H9 (cell line): Measurements from ENCODE around the gene SRPK2. TPM values are rescaled to one million over a fixed set of nuclear protein-coding genes. Genes with fewer than 3 reads are reported as not detected.
"Not testable (repeated sequence)": the region's sequence is repeated elsewhere in the genome, so short reads cannot be mapped to it uniquely, and the experiment has no call there.

Experiments used
- DNase-seq: peaks from one replicate; pipeline ENCODE4 v3.0.0-alpha.2; 2017
- H2AFZ ChIP-seq: one replicate; pipeline ENCODE4 v1.6.1; 2013; ENCODE audit warnings: mild to moderate bottlenecking, low read length, control low read depth, moderate library complexity
- H2AK5ac ChIP-seq: 2 replicates; pipeline ENCODE4 v1.6.1; 2013; ENCODE audit warnings: low read length, control low read depth, mixed read lengths; ENCODE audit not compliant: insufficient read length
- H2BK120ac ChIP-seq: one replicate; pipeline ENCODE4 v1.6.1; 2013; ENCODE audit warnings: low read depth, mild to moderate bottlenecking, low read length, control low read depth, inconsistent platforms; ENCODE audit not compliant: poor library complexity, severe bottlenecking
- H2BK12ac ChIP-seq: 2 replicates; pipeline ENCODE4 v1.6.1; 2013; ENCODE audit warnings: low read length, control low read depth, mixed read lengths, low read depth; ENCODE audit not compliant: insufficient read length
- H2BK15ac ChIP-seq: 2 replicates; pipeline ENCODE4 v1.6.1; 2013; ENCODE audit warnings: low read depth, low read length, control low read depth
- H2BK20ac ChIP-seq: one replicate; pipeline ENCODE4 v1.6.1; 2013; ENCODE audit warnings: low read depth, mild to moderate bottlenecking, low read length, control low read depth, inconsistent platforms; ENCODE audit not compliant: poor library complexity, severe bottlenecking
- H2BK5ac ChIP-seq: 2 replicates; pipeline ENCODE4 v1.6.1; 2013; ENCODE audit warnings: low read length, control low read depth, mixed read lengths; ENCODE audit not compliant: insufficient read length
- H3K14ac ChIP-seq: 2 replicates; pipeline ENCODE4 v1.6.1; 2013; ENCODE audit warnings: low read length, control low read depth; ENCODE audit not compliant: insufficient read depth
- H3K18ac ChIP-seq: 2 replicates; pipeline ENCODE4 v1.6.1; 2013; ENCODE audit warnings: low read depth, mild to moderate bottlenecking, mixed read lengths, low read length, control low read depth; ENCODE audit not compliant: insufficient read length
- H3K23ac ChIP-seq: 2 replicates; pipeline ENCODE4 v1.6.1; 2013; ENCODE audit warnings: low read length, control low read depth, mixed read lengths, low read depth; ENCODE audit not compliant: insufficient read length
- H3K23me2 ChIP-seq: 2 replicates; pipeline ENCODE4 v1.6.1; 2013; ENCODE audit warnings: low read depth, mild to moderate bottlenecking, mixed read lengths, low read length, control low read depth; ENCODE audit not compliant: insufficient read length, poor library complexity, severe bottlenecking
- H3K27ac ChIP-seq: 2 replicates; pipeline ENCODE4 v1.5.1; 2013; ENCODE audit warnings: low read length, control low read depth, mixed read lengths, low read depth; ENCODE audit not compliant: insufficient read length
- H3K27me3 ChIP-seq: 2 replicates; pipeline ENCODE4 v1.6.1; 2013; ENCODE audit warnings: low read length, control low read depth, inconsistent platforms; ENCODE audit not compliant: insufficient read depth
- H3K4ac ChIP-seq: 2 replicates; pipeline ENCODE4 v1.6.1; 2013; ENCODE audit warnings: low read depth, mild to moderate bottlenecking, control low read depth, inconsistent platforms, low read length, moderate library complexity
- H3K4me1 ChIP-seq: 2 replicates; pipeline ENCODE4 v1.6.1; 2013; ENCODE audit warnings: low read length, control low read depth, inconsistent platforms; ENCODE audit not compliant: insufficient read depth
- H3K4me2 ChIP-seq: 2 replicates; pipeline ENCODE4 v1.6.1; 2013; ENCODE audit warnings: low read length, control low read depth, mixed read lengths; ENCODE audit not compliant: insufficient read length, insufficient read depth
- H3K56ac ChIP-seq: 2 replicates; pipeline ENCODE4 v1.6.1; 2013; ENCODE audit warnings: low read depth, mild to moderate bottlenecking, mixed read lengths, low read length, control low read depth; ENCODE audit not compliant: insufficient read length
- H3K79me1 ChIP-seq: 2 replicates; pipeline ENCODE4 v1.6.1; 2013; ENCODE audit warnings: low read depth, mild to moderate bottlenecking, moderate library complexity, low read length, control low read depth, inconsistent platforms; ENCODE audit not compliant: insufficient read depth, poor library complexity, severe bottlenecking
- H3K79me2 ChIP-seq: 2 replicates; pipeline ENCODE4 v1.6.1; 2013; ENCODE audit warnings: low read length, control low read depth, inconsistent platforms; ENCODE audit not compliant: insufficient read depth
- H3K9ac ChIP-seq: 2 replicates; pipeline ENCODE4 v1.6.1; 2013; ENCODE audit warnings: low read length, control low read depth, mixed read lengths; ENCODE audit not compliant: insufficient read length; ENCODE audit errors: extremely low read depth
- H3K9me3 ChIP-seq: one replicate; pipeline ENCODE4 v1.6.1; 2013; ENCODE audit warnings: low read depth, low read length, inconsistent platforms; ENCODE audit not compliant: control insufficient read depth
- H3T11ph ChIP-seq: one replicate; pipeline ENCODE4 v1.6.1; 2013; ENCODE audit warnings: mild to moderate bottlenecking, low read length, control low read depth, inconsistent platforms
- H4K20me1 ChIP-seq: one replicate; pipeline ENCODE4 v1.6.1; 2013; ENCODE audit not compliant: control insufficient read depth, insufficient read length, insufficient read depth
- H4K5ac ChIP-seq: 2 replicates; pipeline ENCODE4 v1.6.1; 2013; ENCODE audit warnings: low read depth, mild to moderate bottlenecking, mixed read lengths, low read length, control low read depth; ENCODE audit not compliant: insufficient read length
- H4K8ac ChIP-seq: replicated peaks from 2 replicates; pipeline ENCODE4 v1.6.1; 2013; ENCODE audit warnings: low read length, control low read depth, mixed read lengths, low read depth; ENCODE audit not compliant: insufficient read length
- H4K91ac ChIP-seq: 2 replicates; pipeline ENCODE4 v1.6.1; 2013; ENCODE audit warnings: low read depth, mild to moderate bottlenecking, moderate library complexity, mixed read lengths, low read length, control low read depth; ENCODE audit not compliant: insufficient read length
- H3K27ac Mint-ChIP-seq, 3 experiments: 2 replicates in 2 of 3; 3 replicates in 1 of 3; pipeline ENCODE4 v1.8.0; 2020 to 2021; ENCODE audit warnings: mixed read lengths in 3 of 3, mild to moderate bottlenecking in 1 of 3, moderate library complexity in 1 of 3
- H3K27me3 Mint-ChIP-seq: 2 replicates; pipeline ENCODE4 v1.8.0; 2021; ENCODE audit warnings: low read depth, mild to moderate bottlenecking, moderate library complexity, mixed read lengths
- H3K36me3 Mint-ChIP-seq, 3 experiments: 2 replicates in 2 of 3; 3 replicates in 1 of 3; pipeline ENCODE4 v1.8.0; 2020 to 2021; ENCODE audit warnings: low read depth in 3 of 3, mixed read lengths in 3 of 3; ENCODE audit not compliant: insufficient read depth in 1 of 3
- H3K4me1 Mint-ChIP-seq, 2 experiments: 2 replicates each; pipeline ENCODE4 v1.8.0; 2020; ENCODE audit warnings: mixed read lengths in 2 of 2
- H3K4me3 Mint-ChIP-seq, 2 experiments: 2 replicates in 1 of 2; 3 replicates in 1 of 2; pipeline ENCODE4 v1.8.0; 2020 to 2021; ENCODE audit warnings: mild to moderate bottlenecking in 2 of 2, mixed read lengths in 2 of 2, moderate library complexity in 1 of 2
- H3K9me3 Mint-ChIP-seq, 2 experiments: 2 replicates in 1 of 2; 3 replicates in 1 of 2; pipeline ENCODE4 v1.8.0; 2020; ENCODE audit warnings: mild to moderate bottlenecking in 2 of 2, mixed read lengths in 2 of 2, moderate library complexity in 1 of 2
- WGBS: extraction: QIAGEN DNeasy Blood & Tissue Kit; methylation state at CpG from one replicate; pipeline ENCODE4 v1.1.7; 2013; ENCODE audit warnings: missing lambda C conversion rate, low lambda C conversion rate, mixed read lengths; ENCODE audit not compliant: insufficient read length; ENCODE audit errors: extremely low coverage; 5-methylcytosine and 5-hydroxymethylcytosine counted together
- total RNA-seq: library from RNA; stranded (reverse); gene quantifications from 2 replicates; pipeline ENCODE4 v1.2.1, GENCODE V29; 2021

Gene SRPK2
- total RNA-seq, 1 experiment from 2014 or later, result 41.1 TPM

- not testable (repeated sequence) for H2BK20ac ChIP-seq, H3K27me3 ChIP-seq, H3K27ac ChIP-seq, H2BK12ac ChIP-seq, H3K4ac ChIP-seq, H3K4me3 Mint-ChIP-seq, H3K23me2 ChIP-seq, DNase-seq, H2AFZ ChIP-seq, H4K8ac ChIP-seq, H4K91ac ChIP-seq, H2AK5ac ChIP-seq, H2BK5ac ChIP-seq, H3K4me1 ChIP-seq, H3K56ac ChIP-seq, H2BK120ac ChIP-seq, H3K9me3 ChIP-seq, H3K79me1 ChIP-seq, H3T11ph ChIP-seq, H3K4me2 ChIP-seq, H3K9ac ChIP-seq, H4K20me1 ChIP-seq, H3K27ac Mint-ChIP-seq, H3K23ac ChIP-seq, H2BK15ac ChIP-seq, H3K14ac ChIP-seq, H3K79me2 ChIP-seq, H3K27me3 Mint-ChIP-seq, H4K5ac ChIP-seq, H3K18ac ChIP-seq
- WGBS, result no CpG with 5 or more reads among the region's 2 CpGs
- peaks cover 18 to 24% of the 10 kb centered on the region in 2 experiments for H3K4me1 Mint-ChIP-seq
- peaks cover 18 to 27% (median 24%) of the 10 kb centered on the region in 3 experiments for H3K36me3 Mint-ChIP-seq
- H3K9me3 Mint-ChIP-seq, result peaks cover 21 to 28% of the 10 kb centered on the region in 2 experiments
These were observed 28.6 kb downstream of the SRPK2 start for GRCh38 chr7:105360149-105360548.
